Breast epithelium (tissue), 3 donors: ENCODE data around the gene ZNF20.

Source experiments
- POLR2A ChIP-seq: fragments of 450-650 bp; IDR thresholded peaks from one replicate; pipeline ENCODE4 v1.6.1; 2016; ENCODE audit warnings: antibody characterized with exemption, mild to moderate bottlenecking, moderate library complexity
- POLR2AphosphoS5 ChIP-seq, 3 donors: sonication (generic); formaldehyde crosslinking; IDR thresholded peaks; one replicate each; pipeline ENCODE4 v1.6.1; 2017; ENCODE audit warnings: antibody characterized with exemption in 3 of 3
- TF ChIP-seq, protein P1 (sequence below), 3 donors: fragments of 450-650 bp; IDR thresholded peaks; one replicate each; pipeline ENCODE4 v1.5.1; 2016 to 2017; ENCODE audit warnings: antibody characterized with exemption in 3 of 3, mild to moderate bottlenecking in 3 of 3, moderate library complexity in 3 of 3

DNA sequence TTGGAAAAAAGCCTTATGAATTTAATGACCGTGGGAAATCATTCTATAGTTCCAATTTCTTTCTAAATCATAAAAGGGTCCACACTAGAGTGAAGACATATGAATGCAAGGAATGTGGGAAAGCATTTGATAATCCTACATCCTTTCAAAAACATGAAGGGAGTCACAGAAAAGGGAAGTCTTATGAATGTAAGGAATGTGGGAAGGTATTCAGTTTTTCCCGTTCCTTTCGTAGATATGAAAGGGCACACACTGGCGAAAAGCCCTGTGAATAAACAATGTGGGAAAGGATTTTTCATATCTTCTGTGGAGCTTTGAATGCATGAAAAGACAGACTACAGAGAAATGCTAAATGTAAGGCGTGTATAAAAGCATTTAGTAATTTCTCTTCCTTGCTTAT, 27.0 kb downstream of the ZNF20 start:
- TF ChIP-seq, protein P1, sequence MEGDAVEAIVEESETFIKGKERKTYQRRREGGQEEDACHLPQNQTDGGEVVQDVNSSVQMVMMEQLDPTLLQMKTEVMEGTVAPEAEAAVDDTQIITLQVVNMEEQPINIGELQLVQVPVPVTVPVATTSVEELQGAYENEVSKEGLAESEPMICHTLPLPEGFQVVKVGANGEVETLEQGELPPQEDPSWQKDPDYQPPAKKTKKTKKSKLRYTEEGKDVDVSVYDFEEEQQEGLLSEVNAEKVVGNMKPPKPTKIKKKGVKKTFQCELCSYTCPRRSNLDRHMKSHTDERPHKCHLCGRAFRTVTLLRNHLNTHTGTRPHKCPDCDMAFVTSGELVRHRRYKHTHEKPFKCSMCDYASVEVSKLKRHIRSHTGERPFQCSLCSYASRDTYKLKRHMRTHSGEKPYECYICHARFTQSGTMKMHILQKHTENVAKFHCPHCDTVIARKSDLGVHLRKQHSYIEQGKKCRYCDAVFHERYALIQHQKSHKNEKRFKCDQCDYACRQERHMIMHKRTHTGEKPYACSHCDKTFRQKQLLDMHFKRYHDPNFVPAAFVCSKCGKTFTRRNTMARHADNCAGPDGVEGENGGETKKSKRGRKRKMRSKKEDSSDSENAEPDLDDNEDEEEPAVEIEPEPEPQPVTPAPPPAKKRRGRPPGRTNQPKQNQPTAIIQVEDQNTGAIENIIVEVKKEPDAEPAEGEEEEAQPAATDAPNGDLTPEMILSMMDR (IDR thresholded peaks at IDR 0.05) = no peak
- no peak for TF ChIP-seq POLR2AphosphoS5 (IDR thresholded peaks at IDR 0.05)
- TF ChIP-seq POLR2A = no peak
